HL-60/S4 treated with phorbol 12-myristate 13-acetate at 8.2 ng/mL for 4 days and 3 days (cell line): Measurements from ENCODE around the gene SDK2.

Source experiments
- in situ Hi-C: fragments of 300-500 bp; cut with MboI; formaldehyde crosslinking; loops from 2 replicates; pipeline ENCODE4 v1.15.0; 2022; ENCODE audit warnings: low sequenced_read_pairs

The SDK2 gene

GRCh38 chr17:73654241-73654640 lies 10.0 kb upstream of the SDK2 start:
- in situ Hi-C loops = no loop called here

GRCh38 chr17:73653810-73654209 lies 9.6 kb upstream of the SDK2 start:
- in situ Hi-C loops = no loop called here

- in situ Hi-C loops = no loop called here
Observed at GRCh38 chr17:73652886-73653480, 8.7 kb upstream of the SDK2 start.

- in situ Hi-C loops = no loop called here
Observed at GRCh38 chr17:73650617-73651200, 6.5 kb upstream of the SDK2 start.

GRCh38 chr17:73650140-73650539 lies 5.9 kb upstream of the SDK2 start:
- in situ Hi-C loops = no loop called here

GRCh38 chr17:73648974-73649373 lies 4.7 kb upstream of the SDK2 start:
- in situ Hi-C loops = no loop called here

GRCh38 chr17:73648543-73648820 lies 4.2 kb upstream of the SDK2 start:
- in situ Hi-C loops = no loop called here

GRCh38 chr17:73647772-73648542 lies 3.7 kb upstream of the SDK2 start:
- in situ Hi-C loops = no loop called here

- in situ Hi-C loops = no loop called here
Observed at GRCh38 chr17:73647301-73647695, 3.1 kb upstream of the SDK2 start.

GRCh38 chr17:73646409-73647300 lies 2.4 kb upstream of the SDK2 start:
- in situ Hi-C loops = no loop called here

- in situ Hi-C loops = no loop called here
Observed at GRCh38 chr17:73645050-73645871, 1.0 kb upstream of the SDK2 start.

- in situ Hi-C loops = no loop called here
Observed at GRCh38 chr17:73643852-73644144, 447 bp downstream of the SDK2 start.

- in situ Hi-C loops = no loop called here
Observed at GRCh38 chr17:73643001-73643851, 1.0 kb downstream of the SDK2 start.

GRCh38 chr17:73642659-73643000 lies 1.6 kb downstream of the SDK2 start:
- in situ Hi-C loops = no loop called here

- in situ Hi-C loops = no loop called here
Observed at GRCh38 chr17:73641826-73642600, 2.2 kb downstream of the SDK2 start.

- in situ Hi-C loops = no loop called here
Observed at GRCh38 chr17:73640691-73641090, 3.6 kb downstream of the SDK2 start.

GRCh38 chr17:73639932-73640331 lies 4.3 kb downstream of the SDK2 start:
- in situ Hi-C loops = no loop called here

GRCh38 chr17:73639322-73639721 lies 4.9 kb downstream of the SDK2 start:
- in situ Hi-C loops = no loop called here

GRCh38 chr17:73638556-73638955 lies 5.7 kb downstream of the SDK2 start:
- in situ Hi-C loops = no loop called here
